Uterus (tissue), 2 donors: ENCODE results near the gene ROPN1.

ENCODE experiments used
- POLR2A ChIP-seq, 2 donors: fragments of 450-650 bp; IDR thresholded peaks; one replicate each; pipeline ENCODE4 v1.6.1; 2016; ENCODE audit warnings: antibody characterized with exemption in 2 of 2, mild to moderate bottlenecking in 1 of 2, moderate library complexity in 1 of 2
- TF ChIP-seq, protein P1 (sequence below), 4 experiments: fragments of 200-600 bp in 2 of 4; fragments of 450-650 bp in 2 of 4; sonication (generic) in 2 of 4; IDR thresholded peaks; one replicate each; pipeline ENCODE4 v1.5.1; 2016 to 2019; ENCODE audit warnings: antibody characterized with exemption in 4 of 4, mild to moderate bottlenecking in 2 of 4, moderate library complexity in 1 of 4

GRCh38 chr3:123986427-123986826, 5.5 kb downstream of the ROPN1 start:
- TF ChIP-seq, protein P1, sequence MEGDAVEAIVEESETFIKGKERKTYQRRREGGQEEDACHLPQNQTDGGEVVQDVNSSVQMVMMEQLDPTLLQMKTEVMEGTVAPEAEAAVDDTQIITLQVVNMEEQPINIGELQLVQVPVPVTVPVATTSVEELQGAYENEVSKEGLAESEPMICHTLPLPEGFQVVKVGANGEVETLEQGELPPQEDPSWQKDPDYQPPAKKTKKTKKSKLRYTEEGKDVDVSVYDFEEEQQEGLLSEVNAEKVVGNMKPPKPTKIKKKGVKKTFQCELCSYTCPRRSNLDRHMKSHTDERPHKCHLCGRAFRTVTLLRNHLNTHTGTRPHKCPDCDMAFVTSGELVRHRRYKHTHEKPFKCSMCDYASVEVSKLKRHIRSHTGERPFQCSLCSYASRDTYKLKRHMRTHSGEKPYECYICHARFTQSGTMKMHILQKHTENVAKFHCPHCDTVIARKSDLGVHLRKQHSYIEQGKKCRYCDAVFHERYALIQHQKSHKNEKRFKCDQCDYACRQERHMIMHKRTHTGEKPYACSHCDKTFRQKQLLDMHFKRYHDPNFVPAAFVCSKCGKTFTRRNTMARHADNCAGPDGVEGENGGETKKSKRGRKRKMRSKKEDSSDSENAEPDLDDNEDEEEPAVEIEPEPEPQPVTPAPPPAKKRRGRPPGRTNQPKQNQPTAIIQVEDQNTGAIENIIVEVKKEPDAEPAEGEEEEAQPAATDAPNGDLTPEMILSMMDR (IDR thresholded peaks at IDR 0.05), result no peak
- no peak for TF ChIP-seq POLR2A (IDR thresholded peaks at IDR 0.05)
